ENCODE data around the gene NRN1L.

DNA sequence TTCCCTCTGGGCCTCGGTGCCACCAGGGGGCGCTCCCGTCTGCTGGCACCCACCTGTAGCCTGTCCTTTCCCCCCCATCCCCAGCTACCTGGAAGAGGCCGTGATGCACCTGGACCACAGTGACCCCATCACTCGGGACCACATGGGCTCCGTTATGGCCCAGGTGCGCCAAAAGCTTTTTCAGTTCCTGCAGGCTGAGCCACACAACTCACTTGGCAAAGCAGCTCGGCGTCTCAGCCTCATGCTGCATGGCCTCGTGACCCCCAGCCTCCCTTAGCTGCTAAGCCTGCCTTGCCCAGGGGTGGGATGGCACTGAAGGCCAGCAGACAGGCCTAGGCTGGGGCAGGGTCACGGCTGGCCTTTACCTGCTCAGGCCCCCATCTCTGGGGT is 818 bp upstream of the NRN1L start:
- TF ChIP-seq CTCF (IDR thresholded peaks at IDR 0.05; ENCODE audit: low read depth, low read length, poor library complexity, severe bottlenecking) (peak; percentile 96), EZH2phosphoT487 (IDR thresholded peaks at IDR 0.05; ENCODE audit: borderline replicate concordance, low read length) (no peak)

Data from DOHH2 (cell line).